ENCODE data around the gene SALL2.
"Not testable (repeated sequence)": the region's sequence is repeated elsewhere in the genome, so short reads cannot be mapped to it uniquely, and the experiment has no call there.

The SALL2 gene

GRCh38 chr14:21525962-21526671, at the start of gene SALL2:
Gene SALL2, minus strand, starts transcription at chr14:21526346. Its CDS starts 219 bp downstream, at chr14:21526127.
- peak; percentile 86 for DNase-seq (ENCODE audit: low spot score)

- DNase-seq (ENCODE audit: low spot score): no peak
These were observed 49.5 kb upstream of the SALL2 start for GRCh38 chr14:21575661-21576060.

GRCh38 chr14:21572604-21573003, 46.5 kb upstream of the SALL2 start:
- no peak for DNase-seq (ENCODE audit: low spot score)

GRCh38 chr14:21558703-21559170, 32.6 kb upstream of the SALL2 start:
- no peak for DNase-seq (ENCODE audit: low spot score)

- DNase-seq (ENCODE audit: low spot score): peak; percentile 89
These were observed 31.1 kb upstream of the SALL2 start for GRCh38 chr14:21557084-21557901.

- no peak for DNase-seq (ENCODE audit: low spot score)
These were observed 30.4 kb upstream of the SALL2 start for GRCh38 chr14:21556378-21557083.

- no peak for DNase-seq (ENCODE audit: low spot score)
These were observed 27.1 kb upstream of the SALL2 start for GRCh38 chr14:21553266-21553665.

- not testable (repeated sequence) for DNase-seq (ENCODE audit: low spot score)
These were observed 18.4 kb upstream of the SALL2 start for GRCh38 chr14:21544588-21544987.

GRCh38 chr14:21543963-21544362, 17.8 kb upstream of the SALL2 start:
- no peak for DNase-seq (ENCODE audit: low spot score)

- DNase-seq (ENCODE audit: low spot score): no peak
These were observed 17.4 kb upstream of the SALL2 start for GRCh38 chr14:21543521-21543960.

- no peak for DNase-seq (ENCODE audit: low spot score)
These were observed 15.4 kb upstream of the SALL2 start for GRCh38 chr14:21541413-21542074.

- peak; percentile 36 for DNase-seq (ENCODE audit: low spot score)
These were observed 13.2 kb upstream of the SALL2 start for GRCh38 chr14:21539189-21539940.

- DNase-seq (ENCODE audit: low spot score): no peak
These were observed 10.9 kb upstream of the SALL2 start for GRCh38 chr14:21537090-21537424.

- DNase-seq (ENCODE audit: low spot score): no peak
These were observed 10.4 kb upstream of the SALL2 start for GRCh38 chr14:21536418-21537089.

- DNase-seq (ENCODE audit: low spot score): no peak
These were observed 9.6 kb upstream of the SALL2 start for GRCh38 chr14:21535545-21536417.

GRCh38 chr14:21534576-21534975, 8.4 kb upstream of the SALL2 start:
- DNase-seq (ENCODE audit: low spot score): no peak

- DNase-seq (ENCODE audit: low spot score): no peak
These were observed 7.1 kb upstream of the SALL2 start for GRCh38 chr14:21533294-21533693.

GRCh38 chr14:21529515-21529914, 3.4 kb upstream of the SALL2 start:
- DNase-seq (ENCODE audit: low spot score): no peak

All from globus pallidus (tissue), 1 donor.